Esophagus (tissue), 2 donors: ENCODE data around the gene PEAK1. TPM values are rescaled to one million over a fixed set of nuclear protein-coding genes. Genes with fewer than 3 reads are reported as not detected.
A peak's percentile ranks its signal among the peaks of the same experiment; 100 is the strongest.

Experiments used
- H3K27ac ChIP-seq, 2 donors: one replicate each; pipeline ENCODE4 v1.5.1; 2013; ENCODE audit warnings: low read depth in 2 of 2, mild to moderate bottlenecking in 2 of 2, inconsistent platforms in 1 of 2, low read length in 1 of 2, moderate library complexity in 1 of 2
- H3K27me3 ChIP-seq, 2 donors: one replicate each; pipeline ENCODE4 v1.6.1; 2013; ENCODE audit warnings: low read length in 2 of 2, control low read depth in 1 of 2, mild to moderate bottlenecking in 1 of 2; ENCODE audit not compliant: insufficient read depth in 2 of 2, control insufficient read depth in 1 of 2
- H3K36me3 ChIP-seq, 2 donors: one replicate each; pipeline ENCODE4 v1.6.1; 2013; ENCODE audit warnings: low read length in 1 of 2; ENCODE audit not compliant: control insufficient read depth in 2 of 2, insufficient read depth in 2 of 2
- H3K4me1 ChIP-seq, 2 donors: one replicate each; pipeline ENCODE4 v1.6.1; 2013; ENCODE audit warnings: low read length in 1 of 2; ENCODE audit not compliant: control insufficient read depth in 2 of 2, insufficient read depth in 2 of 2
- H3K4me3 ChIP-seq, 2 donors: one replicate each; pipeline ENCODE4 v1.5.1; 2013; ENCODE audit warnings: low read length in 2 of 2, mild to moderate bottlenecking in 2 of 2, low read depth in 1 of 2, moderate library complexity in 1 of 2
- H3K9me3 ChIP-seq, 2 donors: one replicate each; pipeline ENCODE4 v1.6.1; 2013; ENCODE audit warnings: mild to moderate bottlenecking in 2 of 2, low read depth in 1 of 2, low read length in 1 of 2, moderate library complexity in 1 of 2; ENCODE audit not compliant: control insufficient read depth in 2 of 2, insufficient read depth in 1 of 2
- WGBS, 2 donors: extraction: QIAGEN DNeasy Blood & Tissue Kit; methylation state at CpG; one replicate each; pipeline ENCODE4 v1.1.7; 2013; 5-methylcytosine and 5-hydroxymethylcytosine counted together
- polyA plus RNA-seq, 2 donors: library from polyadenylated mRNA; stranded (reverse); fragments of 200-250 nt; gene quantifications; one replicate each; pipeline ENCODE4 v1.2.3, GENCODE V29; 2013
- donor health status: healthy with polysubstance abuse.
- donor health status: Bipolar disorder and iron deficiency.

The PEAK1 gene
- polyA plus RNA-seq, 2 donors, result 1.9 to 3.6 TPM

- Histone ChIP-seq H3K27ac (peak overlapping the region in 1 of 2 donors; percentile 76), H3K9me3 (no peaks in the 10 kb centered on the region), H3K36me3 (no peaks in the 10 kb centered on the region), H3K4me3 (no peak overlapping the region), H3K27me3 (no peaks in the 10 kb centered on the region), H3K4me1 (peaks cover 0 to 7% of the 10 kb centered on the region in 2 donors)
- 85% methylated on average over 15 of the region's 15 CpGs for WGBS, 2 donors
Observed at GRCh38 chr15:77071305-77072223, 348.3 kb downstream of the PEAK1 start.

GRCh38 chr15:77070495-77071304, 349.2 kb downstream of the PEAK1 start, which contains the start of gene TSPAN3:
TSS of gene TSPAN3 (minus strand) at chr15:77071109. CDS start at chr15:77070954, 155 bp downstream.
- Histone ChIP-seq H3K9me3 (no peaks in the 10 kb centered on the region), H3K27ac (peak within 1 kb of the TSS; percentile 76 to 91), H3K36me3 (no peaks in the 10 kb centered on the region), H3K4me1 (peaks cover 0 to 7% of the 10 kb centered on the region in 2 donors), H3K4me3 (peak within 1 kb of the TSS; percentile 66 to 93), H3K27me3 (no peaks in the 10 kb centered on the region)
- WGBS, 2 donors, result 0 to 1% methylated on average over 83 to 97 of the region's 97 CpGs

- peak overlapping the region; percentile 76 to 91 for H3K27ac ChIP-seq
- peaks cover 0 to 7% of the 10 kb centered on the region in 2 donors for H3K4me1 ChIP-seq
- H3K27me3 ChIP-seq, result no peaks in the 10 kb centered on the region
- no peaks in the 10 kb centered on the region for H3K36me3 ChIP-seq
- WGBS, 2 donors, result 0 to 1% methylated on average over 18 of the region's 18 CpGs
- no peaks in the 10 kb centered on the region for H3K9me3 ChIP-seq
- H3K4me3 ChIP-seq, result peak overlapping the region; percentile 66 to 93
Observed at GRCh38 chr15:77070180-77070494, 349.8 kb downstream of the PEAK1 start.

GRCh38 chr15:77069521-77070121, 350.3 kb downstream of the PEAK1 start:
- peak overlapping the region; percentile 21 to 66 for H3K4me3 ChIP-seq
- H3K36me3 ChIP-seq, result no peaks in the 10 kb centered on the region
- H3K27me3 ChIP-seq, result no peaks in the 10 kb centered on the region
- 22 to 24% methylated on average over 13 of the region's 13 CpGs for WGBS, 2 donors
- no peaks in the 10 kb centered on the region for H3K9me3 ChIP-seq
- peaks cover 0 to 7% of the 10 kb centered on the region in 2 donors for H3K4me1 ChIP-seq
- peak overlapping the region in 1 of 2 donors; percentile 71 for H3K27ac ChIP-seq

- no peaks in the 10 kb centered on the region for H3K9me3 ChIP-seq
- WGBS, 2 donors, result 87 to 89% methylated on average over 7 of the region's 7 CpGs
- no peaks in the 10 kb centered on the region for H3K27me3 ChIP-seq
- no peak overlapping the region for H3K27ac ChIP-seq
- peaks cover 0 to 7% of the 10 kb centered on the region in 2 donors for H3K4me1 ChIP-seq
- no peak overlapping the region for H3K4me3 ChIP-seq
- no peaks in the 10 kb centered on the region for H3K36me3 ChIP-seq
Observed at GRCh38 chr15:77068633-77069032, 351.3 kb downstream of the PEAK1 start.

GRCh38 chr15:77067691-77068367, 352.1 kb downstream of the PEAK1 start:
- no peaks in the 10 kb centered on the region for H3K9me3 ChIP-seq
- H3K4me1 ChIP-seq, result peaks cover 0 to 7% of the 10 kb centered on the region in 2 donors
- peak overlapping the region; percentile 27 to 52 for H3K27ac ChIP-seq
- no peak overlapping the region for H3K4me3 ChIP-seq
- WGBS, 2 donors, result 49 to 58% methylated on average over 3 of the region's 3 CpGs
- H3K36me3 ChIP-seq, result no peaks in the 10 kb centered on the region
- no peaks in the 10 kb centered on the region for H3K27me3 ChIP-seq

GRCh38 chr15:77066971-77067690, 352.8 kb downstream of the PEAK1 start:
- 51 to 55% methylated on average over 3 of the region's 3 CpGs for WGBS, 2 donors
- H3K36me3 ChIP-seq, result no peaks in the 10 kb centered on the region
- no peaks in the 10 kb centered on the region for H3K27me3 ChIP-seq
- no peak overlapping the region for H3K4me3 ChIP-seq
- no peaks in the 10 kb centered on the region for H3K9me3 ChIP-seq
- peaks cover 0 to 7% of the 10 kb centered on the region in 2 donors for H3K4me1 ChIP-seq
- peak overlapping the region in 1 of 2 donors; percentile 20 for H3K27ac ChIP-seq

- Histone ChIP-seq H3K4me1 (peaks cover 0 to 3% of the 10 kb centered on the region in 2 donors), H3K27ac (peak overlapping the region in 1 of 2 donors; percentile 54), H3K27me3 (no peaks in the 10 kb centered on the region), H3K4me3 (no peak overlapping the region), H3K9me3 (no peaks in the 10 kb centered on the region), H3K36me3 (no peaks in the 10 kb centered on the region)
- 67% methylated on average over 6 of the region's 6 CpGs for WGBS, 2 donors
Observed at GRCh38 chr15:77064539-77065308, 355.2 kb downstream of the PEAK1 start.
